Activated CD8-positive, alpha-beta memory T cell treated with anti-CD3 and anti-CD28 coated beads, Interleukin-2, amount 50 U/mL, for 1 hour (primary cell): ENCODE results near the gene NCAPD3.

Experiments used
- DNase-seq: peaks from one replicate; pipeline ENCODE4 v3.0.0-alpha.2; 2020; ENCODE audit errors: extremely low read depth

The NCAPD3 gene

DNA sequence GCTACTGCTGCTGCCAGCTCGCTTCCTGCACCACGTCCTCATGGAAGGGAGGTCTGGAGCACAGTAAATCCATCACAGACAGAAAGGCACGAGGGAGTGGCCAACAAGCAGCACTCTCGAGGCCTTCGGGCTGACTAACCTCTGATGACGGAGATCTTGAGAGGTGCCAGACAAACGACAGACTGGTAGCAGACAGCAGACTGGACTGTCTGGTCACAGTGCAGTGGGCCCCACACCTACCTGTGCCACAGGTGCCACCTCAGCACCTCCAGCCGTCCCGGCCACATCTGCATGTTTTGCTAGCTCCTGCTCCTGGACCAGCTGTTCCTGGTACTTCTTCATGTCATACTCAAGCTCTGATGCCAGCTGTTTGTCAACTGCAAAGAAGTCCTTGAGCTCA is 64.1 kb downstream of the NCAPD3 start:
- no peak for DNase-seq

DNA sequence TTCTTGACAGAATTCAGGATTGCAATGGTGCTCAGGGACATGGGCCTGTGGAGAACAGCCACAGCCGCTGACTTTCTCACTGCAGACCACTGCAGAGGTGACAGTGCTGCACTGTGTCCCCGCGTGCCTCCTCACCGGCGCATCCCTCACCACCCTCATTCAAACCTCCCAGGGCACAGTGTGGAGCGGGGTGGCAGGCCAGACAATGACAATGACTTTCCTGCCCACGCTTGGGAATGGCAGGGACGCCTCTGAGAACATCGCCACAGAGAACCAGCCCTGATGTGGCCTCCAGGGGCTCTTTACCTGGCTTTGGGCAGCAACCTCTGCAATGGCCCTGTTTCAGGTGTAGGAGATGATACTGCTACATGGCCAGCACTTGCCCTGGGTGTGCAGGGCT is 65.7 kb downstream of the NCAPD3 start:
- DNase-seq: no peak

DNA sequence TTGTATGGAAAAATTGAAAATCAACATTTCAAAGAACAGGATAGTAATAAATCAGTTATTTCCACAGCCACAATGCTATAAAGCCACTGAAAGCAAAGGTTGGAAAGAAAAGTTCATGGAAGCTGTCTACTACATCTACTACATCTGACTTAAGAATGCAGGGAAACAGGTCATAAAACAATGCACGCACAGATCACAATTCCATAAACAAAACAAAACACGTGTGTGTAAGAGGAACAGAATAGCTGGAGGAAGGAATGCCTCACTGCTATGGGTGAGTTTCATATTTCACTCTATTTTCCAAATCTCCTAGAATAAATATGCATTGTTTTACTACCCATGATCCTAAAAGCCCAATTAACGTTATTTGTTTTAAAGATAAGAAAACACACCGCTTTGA is 66.3 kb downstream of the NCAPD3 start:
- DNase-seq: no peak

DNA sequence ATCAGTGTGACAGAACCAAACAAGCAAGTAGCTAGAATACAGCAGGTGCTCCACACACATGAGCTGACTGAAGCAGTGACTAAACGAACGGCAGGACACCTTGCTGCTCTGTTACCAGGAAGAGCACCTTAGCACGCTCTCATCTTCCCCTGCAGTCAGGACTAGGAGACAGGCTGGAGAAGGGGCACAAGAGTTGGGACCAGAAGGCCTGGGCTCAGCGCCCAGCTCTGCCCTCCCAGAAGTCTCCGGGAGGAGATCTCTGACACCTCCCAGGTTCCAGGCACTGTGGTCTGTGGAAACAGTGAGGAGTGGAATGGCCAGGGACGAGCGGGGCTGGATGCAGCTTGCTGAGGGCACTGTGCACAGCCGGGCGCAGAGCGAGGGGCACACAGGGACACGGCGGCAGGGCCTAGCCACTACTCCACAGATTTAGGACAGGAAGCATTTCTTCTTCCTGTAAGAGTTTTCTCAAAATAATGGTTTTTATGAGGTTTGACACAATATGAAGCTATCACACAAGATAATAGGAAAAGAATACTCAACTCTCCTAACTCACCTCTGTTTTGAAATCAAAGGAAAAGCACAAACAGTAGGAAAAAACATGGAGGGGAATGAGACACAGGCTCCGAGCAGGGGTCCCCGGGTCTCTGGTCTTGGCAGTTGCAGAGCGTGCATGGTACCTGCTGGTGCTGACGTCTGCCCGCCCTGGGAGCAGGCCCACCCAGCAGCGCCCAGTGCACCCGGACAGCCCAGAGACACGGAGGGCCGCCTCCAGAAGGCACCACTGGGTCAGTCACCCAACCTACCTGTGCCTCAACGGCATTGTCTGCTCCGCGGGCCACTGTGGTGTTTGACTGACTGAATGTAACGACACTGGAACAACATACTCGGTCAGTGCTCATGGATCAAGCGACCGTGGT is 67.6 kb downstream of the NCAPD3 start:
- no peak for DNase-seq

DNA sequence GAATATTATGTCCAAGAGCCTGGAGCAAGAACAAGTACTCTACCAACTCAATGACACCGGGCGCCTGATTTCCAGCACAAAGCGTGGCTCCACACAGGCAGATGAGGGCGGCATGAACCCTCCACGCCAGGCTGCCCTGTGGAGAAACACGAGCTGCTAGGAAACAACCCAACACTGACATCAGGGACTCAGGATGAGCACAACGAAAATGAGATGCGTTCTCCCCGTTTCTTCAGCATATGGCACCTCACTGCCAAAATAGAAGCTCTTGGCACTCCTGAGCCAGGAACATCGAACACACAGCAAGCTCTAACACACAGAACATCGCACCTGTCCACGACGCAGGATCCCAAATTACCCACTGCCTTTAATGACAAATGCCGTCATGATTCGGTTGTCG is 68.3 kb downstream of the NCAPD3 start:
- DNase-seq: no peak

DNA sequence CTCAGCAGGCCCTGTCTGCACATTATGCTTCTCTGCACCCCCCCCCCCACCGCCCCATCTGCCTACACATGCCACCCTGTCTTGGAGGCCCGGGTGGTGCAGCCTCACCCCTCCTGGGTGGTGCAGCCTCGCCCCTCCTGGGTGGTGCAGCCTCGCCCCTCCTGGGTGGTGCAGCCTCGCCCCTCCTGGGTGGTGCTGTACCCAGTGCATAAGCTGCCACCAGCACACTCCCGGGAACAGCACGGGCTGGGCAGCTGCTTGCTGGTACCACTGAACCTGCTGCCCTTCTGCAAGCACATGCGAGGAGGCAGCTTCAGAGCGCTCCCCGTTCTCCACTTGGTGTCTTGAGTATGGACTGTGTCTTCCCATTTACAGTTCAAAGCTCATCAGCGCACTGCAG is 69.3 kb downstream of the NCAPD3 start:
- DNase-seq: no peak

DNA sequence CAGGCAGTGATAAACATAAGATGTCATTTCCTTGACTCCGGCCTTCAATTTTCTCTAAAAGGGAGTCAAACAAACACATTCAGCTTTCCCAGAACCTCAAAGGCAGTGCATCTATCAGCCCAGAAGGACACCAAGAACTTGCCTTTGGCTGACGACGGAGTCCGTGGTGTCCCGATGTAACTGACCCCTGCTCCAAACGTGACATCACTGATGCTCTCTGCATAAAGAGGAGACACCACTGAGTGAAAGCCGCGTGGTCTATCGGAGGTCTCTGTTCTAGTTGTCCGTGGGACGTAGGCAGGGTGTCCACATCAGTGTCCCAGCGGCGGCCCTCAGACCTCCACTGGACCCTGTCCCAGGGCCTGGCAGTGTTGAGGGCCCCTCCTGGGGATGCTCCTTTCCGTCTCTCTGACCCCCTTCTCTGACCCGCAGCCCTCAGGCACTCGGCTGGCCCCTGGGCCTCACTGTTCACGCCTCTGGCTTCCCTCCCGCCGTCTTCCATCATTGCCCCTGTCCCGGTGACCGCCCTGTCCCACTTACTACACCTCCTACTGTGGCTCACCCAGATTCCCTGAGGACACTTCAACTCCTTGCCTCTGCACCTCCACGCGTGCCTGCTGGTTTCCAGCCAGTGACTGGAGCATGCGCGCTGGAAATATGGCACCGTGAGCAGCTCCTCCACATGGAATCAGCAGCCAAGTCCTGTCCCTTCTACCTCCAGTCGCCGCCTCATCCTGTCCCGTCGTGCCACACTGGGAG is 70.4 kb downstream of the NCAPD3 start:
- no peak for DNase-seq

DNA sequence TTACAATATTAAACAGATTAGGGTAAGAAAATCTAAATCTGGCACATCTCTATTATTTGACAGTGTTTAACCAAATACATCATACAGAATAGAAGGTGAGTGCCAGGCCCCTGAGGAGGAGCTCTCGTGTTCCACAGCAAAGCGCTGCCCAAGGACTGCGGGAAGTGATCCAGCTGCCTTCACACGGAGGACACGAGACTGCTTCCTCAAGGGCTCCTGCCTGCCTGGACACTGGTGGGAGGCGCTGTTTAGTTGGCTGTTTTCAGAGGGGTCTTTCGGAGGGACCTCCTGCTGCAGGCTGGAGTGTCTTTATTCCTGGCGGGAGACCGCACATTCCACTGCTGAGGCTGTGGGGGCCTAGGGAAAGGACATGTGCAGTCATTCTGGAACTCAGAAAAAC is 71.1 kb downstream of the NCAPD3 start:
- no peak for DNase-seq

DNA sequence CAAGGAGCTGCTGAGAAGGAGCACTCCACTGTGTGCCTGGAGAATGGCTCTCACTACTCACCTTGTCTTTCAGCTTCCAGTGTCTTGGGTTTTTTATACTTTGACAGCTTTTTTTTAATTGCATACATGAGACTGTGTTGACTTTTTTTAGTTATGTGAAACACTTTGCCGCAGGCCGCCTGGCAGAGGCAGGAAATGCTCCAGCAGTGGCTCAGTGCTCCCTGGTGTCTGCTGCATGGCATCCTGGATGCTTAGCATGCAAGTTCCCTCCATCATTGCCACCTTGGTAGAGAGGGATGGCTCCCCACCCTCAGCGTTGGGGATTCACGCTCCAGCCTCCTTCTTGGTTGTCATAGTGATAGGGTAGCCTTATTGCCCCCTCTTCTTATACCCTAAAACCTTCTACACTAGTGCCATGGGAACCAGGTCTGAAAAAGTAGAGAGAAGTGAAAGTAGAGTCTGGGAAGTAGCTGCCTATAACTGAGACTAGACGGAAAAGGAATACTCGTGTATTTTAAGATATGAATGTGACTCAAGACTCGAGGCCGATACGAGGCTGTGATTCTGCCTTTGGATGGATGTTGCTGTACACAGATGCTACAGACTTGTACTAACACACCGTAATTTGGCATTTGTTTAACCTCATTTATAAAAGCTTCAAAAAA is 72.6 kb downstream of the NCAPD3 start:
- DNase-seq: no peak

DNA sequence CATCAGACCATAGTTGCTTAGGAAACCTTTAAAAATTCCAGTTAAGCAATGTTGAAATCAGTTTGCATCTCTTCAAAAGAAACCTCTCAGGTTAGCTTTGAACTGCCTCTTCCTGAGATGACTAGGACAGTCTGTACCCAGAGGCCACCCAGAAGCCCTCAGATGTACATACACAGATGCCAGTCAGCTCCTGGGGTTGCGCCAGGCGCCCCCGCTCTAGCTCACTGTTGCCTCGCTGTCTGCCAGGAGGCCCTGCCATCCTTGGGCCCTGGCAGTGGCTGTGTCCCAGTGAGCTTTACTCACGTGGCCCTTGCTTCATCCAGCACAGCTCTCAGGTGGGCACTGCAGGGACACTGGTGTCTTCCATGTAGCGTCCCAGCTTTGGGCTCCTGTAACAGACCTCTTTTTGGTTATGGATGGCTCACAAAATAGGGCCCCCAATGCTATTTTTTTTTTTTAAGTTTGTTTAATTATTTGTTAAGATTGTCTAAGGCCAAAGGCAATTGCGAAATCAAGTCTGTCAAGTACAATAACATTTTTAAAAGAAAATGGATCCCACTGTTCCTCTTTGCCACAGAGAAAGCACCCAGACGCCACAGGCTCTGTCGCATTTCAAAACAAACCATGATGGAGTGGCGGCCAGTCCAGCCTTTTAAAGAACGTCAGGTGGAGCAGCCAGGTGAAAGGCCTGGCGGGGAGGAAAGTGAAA is 73.4 kb downstream of the NCAPD3 start:
- no peak for DNase-seq

DNA sequence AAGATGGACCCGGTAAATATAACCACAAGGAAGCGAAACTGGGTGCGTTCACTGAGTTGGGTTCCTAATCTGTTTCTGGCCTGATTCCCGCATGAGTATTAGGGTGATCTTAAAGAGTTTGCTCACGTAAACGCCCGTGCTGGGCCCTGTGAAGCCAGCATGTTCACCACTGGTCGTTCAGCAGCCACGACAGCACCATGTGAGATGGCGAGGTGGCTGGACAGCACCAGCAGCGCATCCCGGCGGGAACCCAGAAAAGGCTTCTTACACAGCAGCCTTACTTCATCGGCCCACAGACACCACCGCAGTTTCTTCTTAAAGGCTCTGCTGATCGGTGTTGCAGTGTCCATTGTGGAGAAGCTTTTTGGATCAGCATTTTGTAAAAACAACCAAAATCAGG is 74.4 kb downstream of the NCAPD3 start:
- no peak for DNase-seq

DNA sequence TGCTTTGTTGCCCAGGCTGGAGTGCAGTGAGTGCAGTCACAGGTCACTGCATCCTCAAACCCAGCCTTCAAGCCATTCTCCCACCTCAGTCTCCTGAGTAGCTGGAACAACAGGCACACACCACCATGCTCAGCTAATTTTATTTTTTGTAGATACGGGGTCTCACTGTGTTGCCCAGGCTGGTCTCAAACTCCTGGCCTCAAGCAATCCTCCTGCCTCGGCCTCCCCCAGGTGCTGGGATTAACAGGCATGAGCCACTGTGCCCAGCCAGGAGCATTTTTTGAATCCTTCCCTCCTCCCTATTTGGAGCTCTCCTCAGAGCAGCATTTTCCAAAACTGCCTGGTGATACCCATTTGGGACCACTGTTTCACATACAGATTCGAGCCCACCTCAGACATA is 77.2 kb downstream of the NCAPD3 start:
- DNase-seq: no peak

DNA sequence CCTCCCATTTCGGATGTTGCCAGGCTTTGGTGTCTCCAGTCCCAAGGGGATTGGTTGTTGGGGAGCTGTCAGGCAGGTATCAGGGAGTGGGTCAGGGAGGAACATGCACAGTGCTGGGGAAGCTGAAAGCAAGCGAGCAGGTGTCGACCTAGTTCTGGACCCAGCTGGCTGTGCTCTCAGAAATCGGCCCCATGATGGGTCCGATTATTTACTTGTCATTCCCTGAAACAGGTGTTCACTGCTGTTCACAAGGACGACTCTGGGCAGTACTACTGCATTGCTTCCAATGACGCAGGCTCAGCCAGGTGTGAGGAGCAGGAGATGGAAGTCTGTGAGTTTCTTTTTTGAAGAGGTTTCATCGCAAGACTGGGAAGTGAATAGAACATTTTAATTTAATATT is 78.1 kb downstream of the NCAPD3 start:
- DNase-seq: no peak

DNA sequence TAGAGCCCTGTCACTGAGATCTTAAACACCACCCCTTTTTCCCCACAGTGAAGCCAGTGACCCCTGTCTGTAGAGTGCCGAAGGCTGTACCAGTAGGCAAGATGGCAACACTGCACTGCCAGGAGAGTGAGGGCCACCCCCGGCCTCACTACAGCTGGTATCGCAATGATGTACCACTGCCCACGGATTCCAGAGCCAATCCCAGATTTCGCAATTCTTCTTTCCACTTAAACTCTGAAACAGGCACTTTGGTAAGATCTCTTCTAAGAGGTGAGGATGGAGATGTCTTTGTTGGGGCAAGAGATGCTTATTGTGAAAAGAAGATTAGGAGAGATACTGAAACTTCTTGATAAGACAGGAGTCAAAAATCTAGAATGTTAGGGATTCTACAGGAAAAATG is 79.0 kb downstream of the NCAPD3 start:
- DNase-seq: no peak

DNA sequence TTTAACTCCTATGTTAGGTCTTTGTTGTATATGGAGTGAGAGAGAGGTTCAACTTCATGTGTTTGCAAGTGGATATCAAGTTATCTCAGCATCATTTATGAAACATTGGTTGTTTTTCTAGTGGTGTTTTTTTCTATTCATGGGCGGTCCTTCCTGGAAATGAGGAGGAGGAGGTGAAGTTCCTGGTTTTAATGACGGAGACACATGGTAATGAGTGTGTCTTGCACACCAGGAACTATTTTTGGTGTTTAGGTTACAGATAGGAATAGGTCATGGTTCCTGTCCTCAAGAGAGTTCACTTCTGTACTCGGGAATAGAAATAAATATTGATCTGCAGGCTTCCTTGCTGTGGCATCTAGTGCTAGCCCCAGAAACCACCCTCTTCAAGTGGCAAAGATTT is 80.0 kb downstream of the NCAPD3 start:
- no peak for DNase-seq

DNA sequence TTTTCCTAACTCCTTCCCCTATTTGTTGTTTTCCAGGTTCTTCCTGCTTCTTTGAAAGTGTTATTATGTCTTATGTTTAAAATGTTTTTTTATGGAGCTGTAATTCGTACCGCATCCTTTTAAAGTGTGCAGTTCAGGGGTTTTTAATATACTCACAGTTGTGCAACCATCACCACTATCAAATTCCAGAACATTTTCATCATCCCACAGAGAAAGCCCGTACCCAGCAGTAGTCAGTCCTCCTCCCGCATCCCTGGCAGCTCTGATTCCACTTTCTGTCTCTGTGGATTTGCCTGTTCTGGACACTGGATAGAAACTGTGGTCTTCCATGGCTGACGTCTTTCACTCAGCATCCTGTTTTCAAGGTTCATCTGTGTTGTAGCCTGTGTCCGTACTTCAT is 81.2 kb downstream of the NCAPD3 start:
- DNase-seq: no peak

DNA sequence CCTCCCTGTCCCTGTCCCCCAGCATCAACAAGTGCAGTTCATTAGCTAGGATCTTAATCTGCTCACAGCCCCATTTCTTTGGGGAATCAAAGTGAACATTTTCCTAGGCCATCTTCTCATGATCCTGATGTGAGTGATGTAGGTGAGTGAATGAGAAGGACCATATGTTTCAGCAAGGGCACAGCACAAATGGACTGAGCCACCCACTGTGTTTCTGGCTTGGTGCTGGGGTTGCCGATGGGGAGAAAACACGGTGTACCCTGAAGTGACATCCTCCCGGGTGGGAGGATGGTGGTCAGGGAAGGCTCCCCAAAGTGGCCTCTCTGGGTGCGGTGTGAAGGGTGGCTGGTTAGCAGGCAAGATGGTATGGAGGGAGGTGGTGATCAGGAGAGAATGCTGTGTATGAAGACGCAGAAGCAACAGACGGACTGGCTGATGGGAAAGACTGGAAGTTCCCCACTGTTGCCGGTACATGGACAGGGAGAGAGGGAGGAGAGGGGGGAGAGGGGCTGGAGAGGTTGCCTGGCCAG is 82.7 kb downstream of the NCAPD3 start:
- no peak for DNase-seq

DNA sequence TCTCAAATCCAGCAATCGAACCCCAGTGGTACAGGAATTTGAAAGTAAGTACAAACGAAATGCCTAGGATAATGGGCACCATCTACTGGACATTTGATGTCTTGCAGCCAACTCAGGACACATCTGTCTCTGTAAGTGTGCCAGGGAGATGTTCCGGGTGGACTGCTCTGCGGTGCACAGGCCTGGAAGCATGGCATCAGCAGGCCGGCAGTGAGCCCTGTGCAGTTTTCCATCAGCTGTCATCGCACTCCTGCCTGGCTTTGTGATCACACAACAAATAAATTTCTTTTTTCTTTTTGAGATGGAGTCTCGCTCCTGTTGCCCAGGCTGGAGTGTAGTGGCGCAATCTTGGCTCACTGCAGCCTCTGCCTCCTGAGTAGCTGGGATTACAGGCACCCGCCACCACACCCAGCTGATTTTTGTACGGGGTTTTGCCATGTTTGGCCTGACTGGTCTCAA is 83.9 kb downstream of the NCAPD3 start:
- no peak for DNase-seq

DNA sequence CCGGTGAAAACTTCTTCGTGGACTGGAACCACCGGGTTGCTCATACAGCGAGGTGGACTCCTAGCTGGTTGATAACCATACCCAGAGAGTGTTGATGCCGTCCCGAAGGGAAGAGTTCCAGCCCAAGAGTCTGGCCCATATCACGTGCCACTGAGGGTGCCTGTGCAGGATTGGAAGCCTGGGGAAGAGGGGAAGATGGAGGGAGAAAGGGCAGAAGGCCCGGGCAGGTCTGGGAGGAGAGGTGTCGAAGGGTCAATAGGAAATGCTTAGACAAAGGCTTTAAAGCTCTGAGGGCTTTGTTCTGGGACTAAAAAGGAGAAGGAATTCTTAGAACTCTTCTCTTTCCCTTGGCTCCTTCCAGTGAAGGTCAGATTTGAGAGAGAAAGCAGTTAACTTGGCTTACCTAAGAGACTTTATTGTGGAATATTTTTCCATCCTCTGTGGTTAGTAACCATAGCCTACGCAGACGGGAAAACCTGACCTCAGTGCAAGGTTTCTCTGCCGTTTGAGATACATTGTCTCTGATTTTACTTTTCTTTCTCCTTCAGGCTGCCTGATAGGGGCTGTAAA is 84.4 kb downstream of the NCAPD3 start:
- DNase-seq: no peak

DNA sequence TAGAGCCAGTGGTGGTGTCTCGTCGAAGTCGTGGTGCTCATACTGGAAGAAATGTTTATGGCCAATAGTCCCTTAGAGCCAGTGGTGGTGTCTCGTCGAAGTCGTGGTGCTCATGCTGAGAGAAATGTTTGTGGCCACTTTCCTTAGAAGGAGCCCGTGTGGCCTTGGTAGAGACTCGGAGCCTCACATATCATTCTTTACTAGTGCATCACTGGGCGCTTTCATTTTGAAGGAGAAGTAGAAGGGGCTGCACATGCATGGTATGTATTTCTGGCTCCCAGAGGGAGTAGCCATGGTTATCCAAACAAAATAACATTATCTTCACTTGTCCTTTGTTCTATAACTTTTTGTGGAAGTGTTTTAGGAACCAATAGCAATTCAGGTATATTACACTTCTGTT is 85.4 kb downstream of the NCAPD3 start:
- DNase-seq: no peak

DNA sequence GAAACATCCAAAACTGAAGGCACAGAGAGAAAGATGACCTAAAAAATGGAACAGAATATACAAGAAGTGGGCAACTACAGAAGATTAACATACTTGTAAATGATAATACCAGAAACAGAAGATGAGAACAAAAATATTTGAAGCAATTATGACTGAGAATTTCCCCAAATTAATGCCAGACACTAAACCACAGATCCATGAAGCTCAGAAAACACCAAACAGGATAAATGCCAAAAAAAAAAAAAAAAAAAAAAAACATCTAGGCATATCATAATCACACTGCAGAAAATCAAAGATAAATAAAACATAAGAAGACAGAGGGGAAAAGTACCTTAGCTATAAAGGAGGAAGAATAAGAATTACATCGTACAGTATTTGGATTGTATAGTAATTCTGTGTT is 89.6 kb downstream of the NCAPD3 start:
- no peak for DNase-seq
